ENCODE measurements around the gene TLX3. TPM values are rescaled to one million over a fixed set of nuclear protein-coding genes. Genes with fewer than 3 reads are reported as not detected.

Gene TLX3
- total RNA-seq (not detected in 2 replicates), polyA plus RNA-seq (0.22 TPM in 1 of 2 replicates, not detected in the other)

DNA sequence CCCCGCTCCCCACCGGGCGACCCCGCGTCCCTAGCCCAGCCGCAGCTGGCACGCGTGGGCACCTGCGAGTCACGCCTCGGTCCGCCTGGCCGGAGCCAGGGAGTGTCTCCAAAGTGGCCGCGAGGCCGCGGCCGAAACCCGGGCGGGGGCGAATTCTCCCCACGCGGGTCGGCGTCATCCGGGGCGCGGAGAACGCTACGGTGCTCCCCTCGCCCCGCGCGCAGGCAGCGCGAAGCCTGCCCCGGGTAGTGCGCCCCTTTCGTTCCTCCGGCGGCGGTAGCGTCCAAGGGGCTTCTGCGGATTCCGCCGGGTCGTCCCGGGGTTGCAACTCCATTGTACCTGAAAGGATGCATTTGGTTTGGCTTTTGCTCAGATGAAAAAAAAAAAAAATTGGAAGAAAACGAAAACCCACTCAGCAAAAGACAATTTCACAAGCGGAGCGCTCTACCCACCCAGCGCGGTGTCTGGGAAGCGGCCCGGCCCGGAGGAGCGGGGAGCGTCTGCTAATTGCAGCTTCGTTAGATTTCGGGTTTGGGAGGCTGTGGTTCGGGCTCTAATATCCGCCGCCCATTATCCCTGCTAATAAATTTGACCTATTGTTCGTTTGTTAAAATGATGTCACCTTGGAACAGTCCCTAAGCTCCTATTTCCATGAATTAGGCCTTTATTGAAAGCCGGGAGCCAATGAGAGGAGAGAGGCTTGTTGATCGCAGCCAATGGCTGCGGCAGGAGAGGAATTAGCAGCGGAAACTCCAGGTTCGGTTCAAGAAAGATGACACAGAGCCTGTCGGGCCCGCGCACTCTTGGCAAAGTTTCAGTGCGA is at the start of gene TLX3:
TSS of gene TLX3 (plus strand) at position 796 of the 823 bp plus-strand sequence. CDS start 118 bp downstream, outside the sequence.
- Histone ChIP-seq H3K4me3 (no peak within 1 kb of the TSS), H3K4me2 (peak within 1 kb of the TSS; percentile 53)

DNA sequence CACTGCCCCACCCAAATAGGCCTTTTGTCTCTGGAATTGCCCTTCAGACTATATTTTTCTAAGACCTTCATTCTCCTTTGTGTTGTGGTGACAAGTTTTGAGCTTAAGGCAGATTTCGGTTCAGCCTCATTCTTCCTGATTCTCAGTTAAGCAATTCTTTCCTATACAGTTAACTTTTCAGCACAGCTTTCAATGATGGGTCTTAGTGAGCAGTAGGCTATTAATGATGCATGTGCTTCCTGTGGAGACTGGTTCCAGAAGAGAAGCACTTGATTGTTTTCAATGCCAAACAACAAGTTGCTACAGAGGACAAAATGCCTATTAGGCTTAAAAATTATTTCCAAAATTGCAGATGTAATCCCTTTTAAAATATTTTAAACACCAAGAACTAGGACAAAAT is 47.7 kb upstream of the TLX3 start:
- TF ChIP-seq EZH2phosphoT487 (IDR thresholded peaks at IDR 0.05; ENCODE audit: low read depth, severe bottlenecking, unreplicated experiment) = no peak
- TF ChIP-seq EZH2 (IDR thresholded peaks at IDR 0.05; ENCODE audit: borderline replicate concordance) = no peak
- no peak for TF ChIP-seq CTCF (IDR thresholded peaks at IDR 0.05; ENCODE audit: poor library complexity)
- WGBS (ENCODE audit: low lambda C conversion rate, missing lambda C conversion rate) = 85% methylated on average over 1 of the region's 1 CpG
- H3K4me3 ChIP-seq = no peak overlapping the region
- peaks cover 4% of the 10 kb centered on the region for H3K9me3 ChIP-seq (ENCODE audit: low read depth)
- no peak overlapping the region for H2AFZ ChIP-seq
- no peak overlapping the region for H3K27ac ChIP-seq
- no peaks in the 10 kb centered on the region for H3K4me1 ChIP-seq (ENCODE audit: insufficient read depth)
- H3K36me3 ChIP-seq (replicated peaks; ENCODE audit: insufficient read depth, low read depth) = no peaks in the 10 kb centered on the region
- H3K27me3 ChIP-seq = no peaks in the 10 kb centered on the region
- no peaks in the 10 kb centered on the region for H3K79me2 ChIP-seq
- H4K20me1 ChIP-seq (ENCODE audit: insufficient read depth, poor library complexity, severe bottlenecking) = no peaks in the 10 kb centered on the region
- H3K4me2 ChIP-seq = no peak overlapping the region
- no peak for DNase-seq (ENCODE audit: low spot score)
- H3K9me2 ChIP-seq (replicated peaks; ENCODE audit: insufficient read depth) = no peaks in the 10 kb centered on the region

More for the DNA sequence above, at the start of gene TLX3:
- Histone ChIP-seq H3K9me2 (replicated peaks; ENCODE audit: insufficient read depth) (no peaks in the 10 kb centered on the region), H3K36me3 (replicated peaks; ENCODE audit: insufficient read depth, low read depth) (no peaks in the 10 kb centered on the region), H3K27ac (no peak within 1 kb of the TSS), H3K9me3 (ENCODE audit: low read depth) (no peaks in the 10 kb centered on the region), H3K27me3 (peaks cover 96% of the 10 kb centered on the region), H2AFZ (peak within 1 kb of the TSS; percentile 63), H4K20me1 (ENCODE audit: insufficient read depth, poor library complexity, severe bottlenecking) (no peaks in the 10 kb centered on the region), H3K79me2 (no peaks in the 10 kb centered on the region), H3K4me1 (ENCODE audit: insufficient read depth) (peaks cover 29% of the 10 kb centered on the region)
- DNase-seq (ENCODE audit: low spot score) = no peak
- TF ChIP-seq EZH2phosphoT487 (IDR thresholded peaks at IDR 0.05; ENCODE audit: low read depth, severe bottlenecking, unreplicated experiment) = no peak
- TF ChIP-seq EZH2 (IDR thresholded peaks at IDR 0.05; ENCODE audit: borderline replicate concordance) = peak; percentile 98
- WGBS (ENCODE audit: low lambda C conversion rate, missing lambda C conversion rate) = 3% methylated on average over 63 of the region's 73 CpGs

DNA sequence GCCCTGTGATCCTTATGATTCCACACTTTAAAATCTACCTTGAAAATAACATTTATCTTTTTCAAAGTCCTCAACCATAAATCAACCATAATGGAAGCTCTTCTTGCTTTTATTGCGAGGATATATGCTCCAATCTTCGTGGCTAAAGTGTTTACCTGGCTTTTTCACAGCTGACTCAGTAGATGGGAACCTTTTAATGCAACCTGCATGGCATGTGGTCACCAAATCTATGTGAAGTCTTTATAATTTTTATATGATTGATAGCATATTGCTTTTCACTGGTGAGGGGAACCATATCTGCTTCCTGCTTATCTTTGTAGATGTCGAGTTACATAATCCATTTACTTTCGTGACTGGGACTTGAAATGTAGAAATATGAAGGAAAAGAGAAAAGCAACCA is 47.1 kb upstream of the TLX3 start:
- Histone ChIP-seq H4K20me1 (ENCODE audit: insufficient read depth, poor library complexity, severe bottlenecking) (no peaks in the 10 kb centered on the region), H3K27ac (no peak overlapping the region), H3K4me3 (no peak overlapping the region), H3K4me1 (ENCODE audit: insufficient read depth) (no peaks in the 10 kb centered on the region), H2AFZ (no peak overlapping the region), H3K9me3 (ENCODE audit: low read depth) (peaks cover 4% of the 10 kb centered on the region), H3K79me2 (no peaks in the 10 kb centered on the region), H3K4me2 (no peak overlapping the region), H3K27me3 (no peaks in the 10 kb centered on the region), H3K9me2 (replicated peaks; ENCODE audit: insufficient read depth) (no peaks in the 10 kb centered on the region), H3K36me3 (replicated peaks; ENCODE audit: insufficient read depth, low read depth) (no peaks in the 10 kb centered on the region)
- WGBS (ENCODE audit: low lambda C conversion rate, missing lambda C conversion rate) = 79% methylated on average over 4 of the region's 4 CpGs
- DNase-seq (ENCODE audit: low spot score) = no peak
- TF ChIP-seq EZH2 (IDR thresholded peaks at IDR 0.05; ENCODE audit: borderline replicate concordance) (no peak), EZH2phosphoT487 (IDR thresholded peaks at IDR 0.05; ENCODE audit: low read depth, severe bottlenecking, unreplicated experiment) (no peak), CTCF (IDR thresholded peaks at IDR 0.05; ENCODE audit: poor library complexity) (no peak)

GRCh38 chr5:171263181-171263580 is 45.9 kb upstream of the TLX3 start:
- Histone ChIP-seq H3K4me1 (ENCODE audit: insufficient read depth) (no peaks in the 10 kb centered on the region), H4K20me1 (ENCODE audit: insufficient read depth, poor library complexity, severe bottlenecking) (no peaks in the 10 kb centered on the region), H3K27me3 (no peaks in the 10 kb centered on the region), H3K4me3 (no peak overlapping the region), H3K27ac (no peak overlapping the region), H2AFZ (no peak overlapping the region), H3K36me3 (replicated peaks; ENCODE audit: insufficient read depth, low read depth) (no peaks in the 10 kb centered on the region), H3K79me2 (no peaks in the 10 kb centered on the region), H3K9me3 (ENCODE audit: low read depth) (peaks cover 4% of the 10 kb centered on the region), H3K4me2 (no peak overlapping the region), H3K9me2 (replicated peaks; ENCODE audit: insufficient read depth) (no peaks in the 10 kb centered on the region)
- no peak for DNase-seq (ENCODE audit: low spot score)
- TF ChIP-seq EZH2 (IDR thresholded peaks at IDR 0.05; ENCODE audit: borderline replicate concordance) = no peak
- no peak for TF ChIP-seq EZH2phosphoT487 (IDR thresholded peaks at IDR 0.05; ENCODE audit: low read depth, severe bottlenecking, unreplicated experiment)
